Progenitor cell of endocrine pancreas (in vitro differentiated cells): Measurements from ENCODE around the gene SLC35D2. TPM values are rescaled to one million over a fixed set of nuclear protein-coding genes. Genes with fewer than 3 reads are reported as not detected.
A peak's percentile ranks its signal among the peaks of the same experiment; 100 is the strongest.

ENCODE experiments used
- DNase-seq: peaks from one replicate; pipeline ENCODE4 v3.0.0; 2021; ENCODE audit warnings: low spot score; ENCODE audit not compliant: unreplicated experiment
- H3K27ac Mint-ChIP-seq: 2 replicates; pipeline ENCODE4 v1.8.0; 2021; ENCODE audit warnings: mild to moderate bottlenecking, moderate library complexity, mixed read lengths
- H3K27me3 Mint-ChIP-seq: 2 replicates; pipeline ENCODE4 v1.8.0; 2021; ENCODE audit warnings: mixed read lengths
- H3K36me3 Mint-ChIP-seq: 2 replicates; pipeline ENCODE4 v1.8.0; 2022; ENCODE audit warnings: mixed read lengths; ENCODE audit not compliant: insufficient read depth
- H3K4me1 Mint-ChIP-seq: 2 replicates; pipeline ENCODE4 v1.8.0; 2021; ENCODE audit warnings: low read depth, mixed read lengths
- H3K4me3 Mint-ChIP-seq: 2 replicates; pipeline ENCODE4 v1.8.0; 2021; ENCODE audit warnings: low read depth, mild to moderate bottlenecking, moderate library complexity, mixed read lengths
- H3K9me3 Mint-ChIP-seq: 2 replicates; pipeline ENCODE4 v1.8.0; 2021; ENCODE audit warnings: low read depth, mixed read lengths
- total RNA-seq: library from RNA; stranded (reverse); gene quantifications from 2 replicates; pipeline ENCODE4 v1.2.1, GENCODE V29; 2021
- TF ChIP-seq, protein P1 (sequence below): fragments of 200-600 bp; sonication (generic); IDR thresholded peaks from one replicate; pipeline ENCODE4 v1.5.0; 2021; ENCODE audit warnings: antibody characterized with exemption, mild to moderate bottlenecking; ENCODE audit not compliant: unreplicated experiment

Gene SLC35D2
- total RNA-seq, 1 donor from 2014 or later = 52.6 TPM

DNA sequence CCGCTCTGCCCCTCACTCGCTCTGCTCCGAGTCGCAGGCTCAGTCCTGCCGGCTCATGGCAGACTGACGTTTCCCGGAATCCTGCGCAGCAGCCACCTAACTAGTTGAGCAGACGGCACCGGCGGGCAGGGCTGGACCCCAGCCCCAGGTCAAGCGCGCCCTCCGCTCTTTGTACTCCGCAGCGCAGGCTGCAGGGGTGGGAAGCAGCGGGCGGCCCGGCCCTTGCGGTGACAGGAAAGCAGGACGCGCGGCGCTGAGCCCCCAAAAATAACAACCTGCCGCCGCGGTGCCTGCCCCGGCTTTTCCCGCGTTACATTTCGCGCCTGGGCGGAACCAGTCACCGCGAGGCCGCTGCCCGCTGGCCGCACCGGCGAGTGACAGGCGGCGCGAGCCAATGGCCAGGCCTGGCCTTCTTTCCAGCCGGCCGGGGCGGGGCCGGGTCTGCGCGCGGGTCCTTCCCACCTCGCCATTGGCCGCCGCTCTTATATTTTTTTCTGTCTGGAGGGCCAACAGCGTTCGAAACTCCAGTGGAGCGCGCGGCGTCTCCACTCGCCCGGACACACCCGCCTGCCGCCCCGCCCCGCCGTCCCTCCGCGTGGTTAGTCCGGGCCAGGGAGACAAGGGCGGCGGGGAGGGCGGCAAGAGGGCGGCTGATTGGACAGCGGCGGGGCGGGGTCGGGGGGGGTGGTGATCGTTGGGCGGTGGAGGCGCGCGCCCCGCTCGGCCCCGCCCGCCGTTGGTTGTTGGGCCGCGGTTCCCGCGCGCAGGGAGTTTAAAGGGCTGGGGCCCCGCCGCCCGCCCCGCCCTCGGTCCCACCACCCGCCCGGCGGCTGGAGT lies 34.8 kb upstream of the SLC35D2 start, which contains the start of gene ZNF367:
Gene ZNF367, minus strand, starts transcription at position 288 of the 837 bp plus-strand sequence. CDS start 338 bp downstream, outside the sequence.
- peaks cover 30% of the 10 kb centered on the region for H3K4me1 Mint-ChIP-seq
- TF ChIP-seq, protein P1, sequence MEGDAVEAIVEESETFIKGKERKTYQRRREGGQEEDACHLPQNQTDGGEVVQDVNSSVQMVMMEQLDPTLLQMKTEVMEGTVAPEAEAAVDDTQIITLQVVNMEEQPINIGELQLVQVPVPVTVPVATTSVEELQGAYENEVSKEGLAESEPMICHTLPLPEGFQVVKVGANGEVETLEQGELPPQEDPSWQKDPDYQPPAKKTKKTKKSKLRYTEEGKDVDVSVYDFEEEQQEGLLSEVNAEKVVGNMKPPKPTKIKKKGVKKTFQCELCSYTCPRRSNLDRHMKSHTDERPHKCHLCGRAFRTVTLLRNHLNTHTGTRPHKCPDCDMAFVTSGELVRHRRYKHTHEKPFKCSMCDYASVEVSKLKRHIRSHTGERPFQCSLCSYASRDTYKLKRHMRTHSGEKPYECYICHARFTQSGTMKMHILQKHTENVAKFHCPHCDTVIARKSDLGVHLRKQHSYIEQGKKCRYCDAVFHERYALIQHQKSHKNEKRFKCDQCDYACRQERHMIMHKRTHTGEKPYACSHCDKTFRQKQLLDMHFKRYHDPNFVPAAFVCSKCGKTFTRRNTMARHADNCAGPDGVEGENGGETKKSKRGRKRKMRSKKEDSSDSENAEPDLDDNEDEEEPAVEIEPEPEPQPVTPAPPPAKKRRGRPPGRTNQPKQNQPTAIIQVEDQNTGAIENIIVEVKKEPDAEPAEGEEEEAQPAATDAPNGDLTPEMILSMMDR = no peak
- no peaks in the 10 kb centered on the region for H3K36me3 Mint-ChIP-seq
- peak within 1 kb of the TSS; percentile 96 for H3K27ac Mint-ChIP-seq
- peak within 1 kb of the TSS; percentile 89 for H3K4me3 Mint-ChIP-seq
- H3K9me3 Mint-ChIP-seq = no peaks in the 10 kb centered on the region
- no peaks in the 10 kb centered on the region for H3K27me3 Mint-ChIP-seq
- peak; percentile 92 for DNase-seq

GRCh38 chr9:96417661-96418082 lies 34.2 kb upstream of the SLC35D2 start:
- peak; percentile 25 for DNase-seq
- Mint-ChIP-seq H3K36me3 (no peaks in the 10 kb centered on the region), H3K4me1 (peaks cover 30% of the 10 kb centered on the region), H3K9me3 (no peaks in the 10 kb centered on the region), H3K4me3 (peak overlapping the region; percentile 89), H3K27me3 (no peaks in the 10 kb centered on the region), H3K27ac (peak overlapping the region; percentile 93)
- TF ChIP-seq, protein P1 = no peak

- no peaks in the 10 kb centered on the region for H3K9me3 Mint-ChIP-seq
- H3K27me3 Mint-ChIP-seq = no peaks in the 10 kb centered on the region
- no peaks in the 10 kb centered on the region for H3K36me3 Mint-ChIP-seq
- DNase-seq = peak; percentile 81
- H3K4me3 Mint-ChIP-seq = peak overlapping the region; percentile 88
- peak overlapping the region; percentile 94 for H3K27ac Mint-ChIP-seq
- H3K4me1 Mint-ChIP-seq = peaks cover 30% of the 10 kb centered on the region
- TF ChIP-seq, protein P1 = no peak
Measured at GRCh38 chr9:96417051-96417586, 33.6 kb upstream of the SLC35D2 start.

- no peaks in the 10 kb centered on the region for H3K36me3 Mint-ChIP-seq
- no peak overlapping the region for H3K4me3 Mint-ChIP-seq
- DNase-seq = no peak
- TF ChIP-seq, protein P1 = no peak
- no peaks in the 10 kb centered on the region for H3K9me3 Mint-ChIP-seq
- H3K4me1 Mint-ChIP-seq = peaks cover 9% of the 10 kb centered on the region
- H3K27me3 Mint-ChIP-seq = no peaks in the 10 kb centered on the region
- H3K27ac Mint-ChIP-seq = no peak overlapping the region
Measured at GRCh38 chr9:96413302-96414221, 30.1 kb upstream of the SLC35D2 start.
